GM23248 (cell line): ENCODE results near the gene WASF3. TPM values are rescaled to one million over a fixed set of nuclear protein-coding genes. Genes with fewer than 3 reads are reported as not detected.
A peak's percentile ranks its signal among the peaks of the same experiment; 100 is the strongest.

ENCODE experiments used
- DNase-seq: peaks from one replicate; pipeline ENCODE4 v3.0.0-alpha.2; 2015
- H2AFZ ChIP-seq: fragments of 200-600 bp; sonication (generic); 2 replicates; pipeline ENCODE4 v1.6.1; 2016; ENCODE audit warnings: antibody characterized with exemption
- H3F3A ChIP-seq: fragments of 200-600 bp; sonication (generic); 2 replicates; pipeline ENCODE4 v1.6.1; 2016; ENCODE audit warnings: mild to moderate bottlenecking, antibody characterized with exemption, mixed run types; ENCODE audit not compliant: insufficient read depth
- H3K27ac ChIP-seq: fragments of 200-600 bp; sonication (generic); 2 replicates; pipeline ENCODE4 v1.5.1; 2016; ENCODE audit warnings: mild to moderate bottlenecking
- H3K27me3 ChIP-seq: fragments of 200-600 bp; sonication (generic); replicated peaks from 2 replicates; pipeline ENCODE4 v1.6.1; 2016; ENCODE audit warnings: mild to moderate bottlenecking; ENCODE audit not compliant: insufficient read depth
- H3K36me3 ChIP-seq: fragments of 200-600 bp; sonication (generic); 2 replicates; pipeline ENCODE4 v1.6.1; 2016; ENCODE audit warnings: low read depth, mild to moderate bottlenecking
- H3K4me1 ChIP-seq: fragments of 200-600 bp; sonication (generic); 2 replicates; pipeline ENCODE4 v1.6.1; 2016; ENCODE audit warnings: mild to moderate bottlenecking; ENCODE audit not compliant: insufficient read depth
- H3K4me2 ChIP-seq: fragments of 200-600 bp; sonication (generic); one replicate; pipeline ENCODE4 v1.6.1; 2016; ENCODE audit warnings: mild to moderate bottlenecking; ENCODE audit not compliant: unreplicated experiment
- H3K4me3 ChIP-seq: fragments of 200-600 bp; sonication (generic); 2 replicates; pipeline ENCODE4 v1.5.1; 2016; ENCODE audit warnings: mild to moderate bottlenecking
- H3K79me2 ChIP-seq: fragments of 200-600 bp; sonication (generic); 2 replicates; pipeline ENCODE4 v1.6.1; 2016; ENCODE audit warnings: mild to moderate bottlenecking; ENCODE audit not compliant: insufficient read depth
- H3K9ac ChIP-seq: fragments of 200-600 bp; sonication (generic); 2 replicates; pipeline ENCODE4 v1.6.1; 2016; ENCODE audit warnings: mild to moderate bottlenecking
- H3K9me2 ChIP-seq: fragments of 200-600 bp; sonication (generic); 2 replicates; pipeline ENCODE4 v1.6.1; 2016; ENCODE audit warnings: mixed run types, mild to moderate bottlenecking, moderate library complexity; ENCODE audit not compliant: insufficient read depth
- H3K9me3 ChIP-seq: fragments of 200-600 bp; sonication (generic); one replicate; pipeline ENCODE4 v1.6.1; 2017; ENCODE audit warnings: low read depth
- H4K20me1 ChIP-seq: fragments of 200-600 bp; sonication (generic); 2 replicates; pipeline ENCODE4 v1.6.0; 2016; ENCODE audit not compliant: insufficient read depth
- EZH2 ChIP-seq: fragments of 200-600 bp; sonication (generic); IDR thresholded peaks from 2 replicates; pipeline ENCODE4 v1.6.1; 2018; ENCODE audit warnings: antibody characterized with exemption, mild to moderate bottlenecking; ENCODE audit not compliant: insufficient read depth, poor library complexity, severe bottlenecking
- EZH2phosphoT487 ChIP-seq: fragments of 200-600 bp; sonication (generic); IDR thresholded peaks from 2 replicates; pipeline ENCODE4 v1.6.1; 2018; ENCODE audit warnings: antibody characterized with exemption, moderate library complexity, mild to moderate bottlenecking, low read depth; ENCODE audit not compliant: insufficient read depth
- WGBS, 2 experiments: methylation state at CpG; one replicate each; pipeline ENCODE4 v1.1.6; 2015 to 2017; ENCODE audit warnings: low lambda C conversion rate in 2 of 2, low coverage in 1 of 2; ENCODE audit errors: missing lambda C conversion rate in 2 of 2; 5-methylcytosine and 5-hydroxymethylcytosine counted together
- in situ Hi-C: fragments of 300-500 bp; cut with MboI; formaldehyde crosslinking; loops from 2 replicates; pipeline ENCODE4 v1.15.0; 2020
- polyA plus RNA-seq: library from polyadenylated mRNA; unstranded; fragments of >200 nt; fragmentation: Nextera tagmentation; extraction: Ambion mirVana; gene quantifications from 2 replicates; pipeline ENCODE4 v1.2.1, GENCODE V29; 2016
- total RNA-seq: library from RNA; depleted of rRNA; stranded (reverse); fragments of >200 nt; shearing (Covaris generic); gene quantifications from 2 replicates; pipeline ENCODE4 v1.2.3, GENCODE V29; 2014

The WASF3 gene
- total and polyA plus RNA-seq, 2 experiments from 2014 or later = 14.7 to 19.9 TPM

DNA sequence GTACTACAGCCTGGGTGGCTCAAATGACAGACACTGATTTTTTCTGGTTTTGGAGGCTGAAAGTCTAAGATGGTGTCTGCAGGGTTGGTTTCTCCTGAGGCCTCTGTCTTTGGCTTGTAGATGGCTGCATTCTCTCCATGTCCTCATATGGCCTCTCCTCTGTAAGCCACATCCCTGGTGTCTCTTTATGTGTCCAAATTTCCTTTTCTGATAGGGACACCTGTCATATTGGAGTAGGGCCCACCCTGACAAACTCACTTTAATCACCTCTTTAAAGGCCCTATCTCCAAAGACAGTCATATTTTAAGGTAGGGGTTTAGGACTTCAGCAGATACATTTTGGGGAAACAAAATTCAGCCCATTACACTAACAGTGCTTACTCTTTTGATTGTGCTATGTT lies 32.0 kb upstream of the WASF3 start:
- Histone ChIP-seq H3K36me3 (no peaks in the 10 kb centered on the region), H3K27ac (no peak overlapping the region), H3K4me1 (no peaks in the 10 kb centered on the region), H3K27me3 (peaks cover 20% of the 10 kb centered on the region), H3F3A (no peaks in the 10 kb centered on the region), H3K9me2 (no peaks in the 10 kb centered on the region), H3K9ac (no peak overlapping the region), H4K20me1 (no peaks in the 10 kb centered on the region), H2AFZ (no peak overlapping the region), H3K79me2 (no peaks in the 10 kb centered on the region), H3K4me3 (no peak overlapping the region), H3K9me3 (no peaks in the 10 kb centered on the region), H3K4me2 (no peak overlapping the region)
- DNase-seq = no peak
- in situ Hi-C loops = no loop called here
- no peak for TF ChIP-seq EZH2
- TF ChIP-seq EZH2phosphoT487 = no peak

GRCh38 chr13:26526702-26527216 lies 30.7 kb upstream of the WASF3 start:
- WGBS, 2 experiments = 58 to 65% methylated on average over 2 of the region's 2 CpGs
- H3K27ac ChIP-seq = no peak overlapping the region
- H2AFZ ChIP-seq = no peak overlapping the region
- H3K9ac ChIP-seq = no peak overlapping the region
- H3K79me2 ChIP-seq = no peaks in the 10 kb centered on the region
- TF ChIP-seq EZH2 (no peak), EZH2phosphoT487 (no peak)
- no peak overlapping the region for H3K4me2 ChIP-seq
- no peaks in the 10 kb centered on the region for H3K9me2 ChIP-seq
- in situ Hi-C loops = no loop called here
- no peak overlapping the region for H3K4me3 ChIP-seq
- no peaks in the 10 kb centered on the region for H3K4me1 ChIP-seq
- no peaks in the 10 kb centered on the region for H3K9me3 ChIP-seq
- no peak for DNase-seq
- peaks cover 25% of the 10 kb centered on the region for H3K27me3 ChIP-seq
- no peaks in the 10 kb centered on the region for H3F3A ChIP-seq
- no peaks in the 10 kb centered on the region for H4K20me1 ChIP-seq
- no peaks in the 10 kb centered on the region for H3K36me3 ChIP-seq

DNA sequence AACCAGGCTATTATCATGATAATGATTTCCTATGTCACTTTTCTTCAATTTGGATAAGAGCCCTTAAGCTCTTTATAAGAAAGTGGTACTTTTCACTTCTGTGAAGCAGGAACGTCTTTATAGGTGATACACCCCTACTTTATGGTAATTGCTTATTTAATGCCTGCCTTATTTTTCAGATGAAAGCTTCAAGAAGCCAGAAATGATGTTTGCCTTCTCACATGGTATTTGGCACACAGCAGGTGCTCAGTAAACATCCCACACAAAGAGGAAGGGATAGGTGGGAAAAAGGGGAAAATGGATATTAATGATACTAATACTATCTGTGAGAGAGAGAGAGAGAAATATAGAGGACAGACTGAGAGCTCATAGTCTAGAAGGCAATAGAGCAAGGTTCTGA lies 29.0 kb upstream of the WASF3 start:
- H3K36me3 ChIP-seq = no peaks in the 10 kb centered on the region
- no peak overlapping the region for H3K4me2 ChIP-seq
- H3K4me1 ChIP-seq = no peaks in the 10 kb centered on the region
- H4K20me1 ChIP-seq = no peaks in the 10 kb centered on the region
- TF ChIP-seq EZH2 = no peak
- no peak for TF ChIP-seq EZH2phosphoT487
- no peaks in the 10 kb centered on the region for H3K9me3 ChIP-seq
- H3K79me2 ChIP-seq = no peaks in the 10 kb centered on the region
- H3K27me3 ChIP-seq = peaks cover 25% of the 10 kb centered on the region
- no peak overlapping the region for H2AFZ ChIP-seq
- WGBS, 2 experiments = 0 to 4% methylated on average over 1 of the region's 1 CpG
- no peaks in the 10 kb centered on the region for H3K9me2 ChIP-seq
- H3K27ac ChIP-seq = no peak overlapping the region
- no peaks in the 10 kb centered on the region for H3F3A ChIP-seq
- DNase-seq = no peak
- H3K4me3 ChIP-seq = no peak overlapping the region
- no peak overlapping the region for H3K9ac ChIP-seq
- in situ Hi-C loops = no loop called here

DNA sequence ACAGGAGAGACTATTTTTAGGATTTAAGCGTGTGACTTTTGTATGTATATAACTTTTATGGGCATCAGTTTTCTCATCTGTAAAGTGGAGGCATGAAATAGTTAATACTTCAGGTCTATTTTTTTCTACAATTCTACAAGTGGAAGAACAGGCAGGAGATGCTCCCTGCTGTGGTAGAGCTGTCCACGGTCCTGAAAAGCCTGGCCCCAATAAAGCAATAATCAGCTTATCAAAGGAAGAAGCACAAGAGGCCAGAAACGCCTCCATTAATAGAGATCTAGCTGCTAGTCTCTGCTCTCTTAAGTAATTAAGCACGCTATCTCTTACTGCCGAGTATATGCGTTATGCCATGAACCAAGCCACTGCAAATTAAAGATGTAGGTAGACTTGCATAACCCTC lies 28.0 kb upstream of the WASF3 start:
- no peak overlapping the region for H3K4me3 ChIP-seq
- no peaks in the 10 kb centered on the region for H3K4me1 ChIP-seq
- no peak overlapping the region for H3K9ac ChIP-seq
- H3K4me2 ChIP-seq = no peak overlapping the region
- in situ Hi-C loops = no loop called here
- H3F3A ChIP-seq = no peaks in the 10 kb centered on the region
- H3K36me3 ChIP-seq = no peaks in the 10 kb centered on the region
- WGBS, 2 experiments = 25 to 31% methylated on average over 6 of the region's 6 CpGs
- H3K9me3 ChIP-seq = no peaks in the 10 kb centered on the region
- no peaks in the 10 kb centered on the region for H3K79me2 ChIP-seq
- no peak for TF ChIP-seq EZH2
- no peak for TF ChIP-seq EZH2phosphoT487
- H3K27ac ChIP-seq = no peak overlapping the region
- no peak overlapping the region for H2AFZ ChIP-seq
- H3K9me2 ChIP-seq = no peaks in the 10 kb centered on the region
- peak; percentile 66 for DNase-seq
- no peaks in the 10 kb centered on the region for H4K20me1 ChIP-seq
- peaks cover 27% of the 10 kb centered on the region for H3K27me3 ChIP-seq

DNA sequence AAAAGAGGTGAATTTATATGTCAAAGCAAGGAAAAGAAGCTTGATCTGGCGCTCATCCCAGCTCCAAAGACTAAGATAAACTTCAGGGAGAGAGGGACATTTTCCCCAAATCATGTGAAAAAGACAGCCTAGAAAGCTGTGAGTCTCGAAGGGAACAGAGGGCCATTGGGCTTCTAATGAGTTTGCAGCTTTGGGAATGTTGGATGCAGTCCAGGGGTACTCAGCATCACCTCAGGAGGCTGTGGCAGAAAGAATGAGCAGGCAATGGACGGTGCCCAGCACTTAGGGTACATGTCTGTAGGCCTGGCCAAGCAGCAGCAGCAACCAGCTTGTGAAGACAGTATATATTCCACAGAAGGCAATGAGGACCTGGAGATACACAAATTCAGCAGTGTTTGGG lies 25.7 kb upstream of the WASF3 start:
- in situ Hi-C loops = no loop called here
- no peak for TF ChIP-seq EZH2phosphoT487
- no peak for TF ChIP-seq EZH2
- H2AFZ ChIP-seq = no peak overlapping the region
- H3F3A ChIP-seq = no peaks in the 10 kb centered on the region
- H3K9ac ChIP-seq = no peak overlapping the region
- no peak overlapping the region for H3K27ac ChIP-seq
- no peaks in the 10 kb centered on the region for H3K9me3 ChIP-seq
- WGBS, 2 experiments = 18 to 26% methylated on average over 3 of the region's 3 CpGs
- H3K27me3 ChIP-seq = peaks cover 28% of the 10 kb centered on the region
- no peaks in the 10 kb centered on the region for H3K4me1 ChIP-seq
- no peaks in the 10 kb centered on the region for H3K36me3 ChIP-seq
- no peaks in the 10 kb centered on the region for H3K9me2 ChIP-seq
- H3K4me2 ChIP-seq = no peak overlapping the region
- no peak for DNase-seq
- no peaks in the 10 kb centered on the region for H4K20me1 ChIP-seq
- H3K4me3 ChIP-seq = no peak overlapping the region
- no peaks in the 10 kb centered on the region for H3K79me2 ChIP-seq
